Renal pelvis (tissue), 4 donors: ENCODE data around the gene HADHA. TPM values are rescaled to one million over a fixed set of nuclear protein-coding genes. Genes with fewer than 3 reads are reported as not detected.

Experiments
- DNase-seq: peaks from one replicate; pipeline ENCODE4 v3.0.0-alpha.2; 2013
- polyA plus RNA-seq, 3 donors: library from polyadenylated mRNA; unstranded; fragments of 120-200 nt; gene quantifications; one replicate each; pipeline ENCODE4 v1.2.1, GENCODE V29; 2013; ENCODE audit not compliant: insufficient read length in 3 of 3

HADHA gene
- polyA plus RNA-seq, 3 donors, result 199 to 235 (median 218) TPM

GRCh38 chr2:26255759-26256384 lies 11.4 kb upstream of the HADHA start:
- DNase-seq, result no peak

- DNase-seq, result no peak
Measured at GRCh38 chr2:26251893-26252292, 7.5 kb upstream of the HADHA start.

DNA sequence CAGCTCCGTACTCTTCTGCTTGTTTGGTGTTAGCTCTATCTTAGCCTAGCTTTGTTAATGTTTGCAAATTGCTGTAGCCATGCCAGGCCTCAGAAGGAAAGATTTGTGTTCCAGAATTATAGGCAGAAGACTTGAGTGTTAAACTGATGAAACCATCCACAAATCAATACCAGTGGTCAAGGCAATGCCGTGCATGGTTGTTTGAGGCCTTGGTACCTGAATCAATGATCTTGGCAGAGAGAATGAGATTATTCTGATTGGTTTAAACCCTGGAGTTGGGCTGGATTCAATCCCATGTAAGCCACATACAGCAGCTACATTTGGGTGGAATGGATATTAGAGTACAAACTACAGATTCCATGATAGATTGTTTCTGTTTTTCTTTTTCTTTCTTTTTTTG lies 5.2 kb upstream of the HADHA start:
- no peak for DNase-seq

DNA sequence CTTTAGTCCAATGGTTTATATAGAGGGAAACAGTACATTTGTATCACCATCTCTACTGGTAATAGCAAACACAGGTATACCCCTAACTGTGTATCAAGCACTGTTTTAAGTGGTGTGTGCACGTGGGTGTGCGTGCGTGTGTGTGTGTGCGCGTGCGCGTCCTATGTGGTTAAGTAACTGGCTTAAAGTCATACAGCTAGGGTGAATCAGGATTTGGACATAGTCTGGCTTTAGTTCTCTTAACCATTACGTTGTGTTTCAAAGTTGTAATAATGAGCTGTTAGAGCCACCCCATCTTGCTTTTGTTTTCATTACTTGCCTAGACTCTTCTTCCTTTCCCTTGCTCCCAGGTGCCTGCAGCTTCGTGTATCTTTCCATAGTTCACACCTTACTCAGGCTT lies 2.4 kb upstream of the HADHA start:
- DNase-seq, result no peak

- DNase-seq, result no peak
Measured at GRCh38 chr2:26245810-26246209, 1.4 kb upstream of the HADHA start.

DNA sequence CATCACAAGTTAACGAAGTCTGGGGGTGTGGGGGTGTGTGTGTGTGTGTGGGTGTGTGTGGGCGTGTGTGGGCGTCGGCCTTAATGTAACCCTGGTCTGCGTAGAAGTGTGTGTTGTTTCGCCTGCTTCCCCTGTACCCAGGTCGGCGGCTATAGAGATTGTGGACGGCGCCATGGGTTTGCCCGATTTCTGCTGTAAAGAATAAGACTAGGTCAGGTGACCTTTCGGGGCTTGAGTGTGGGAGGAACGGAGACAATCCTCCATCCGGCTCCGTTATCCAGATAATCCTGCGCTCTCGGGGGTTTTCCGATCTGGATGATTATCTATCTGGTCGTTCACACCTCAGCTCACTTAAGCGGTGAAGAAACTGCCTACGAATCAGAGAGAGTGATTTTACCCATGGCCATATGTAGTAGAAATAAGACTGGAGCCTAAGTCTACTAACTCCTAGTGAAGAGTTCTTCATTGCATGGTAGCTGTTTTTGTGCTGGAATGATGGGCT lies 850 bp upstream of the HADHA start:
- DNase-seq, result peak; percentile 36

GRCh38 chr2:26243470-26244308 lies 743 bp downstream of the HADHA start:
- peak; percentile 47 for DNase-seq

DNA sequence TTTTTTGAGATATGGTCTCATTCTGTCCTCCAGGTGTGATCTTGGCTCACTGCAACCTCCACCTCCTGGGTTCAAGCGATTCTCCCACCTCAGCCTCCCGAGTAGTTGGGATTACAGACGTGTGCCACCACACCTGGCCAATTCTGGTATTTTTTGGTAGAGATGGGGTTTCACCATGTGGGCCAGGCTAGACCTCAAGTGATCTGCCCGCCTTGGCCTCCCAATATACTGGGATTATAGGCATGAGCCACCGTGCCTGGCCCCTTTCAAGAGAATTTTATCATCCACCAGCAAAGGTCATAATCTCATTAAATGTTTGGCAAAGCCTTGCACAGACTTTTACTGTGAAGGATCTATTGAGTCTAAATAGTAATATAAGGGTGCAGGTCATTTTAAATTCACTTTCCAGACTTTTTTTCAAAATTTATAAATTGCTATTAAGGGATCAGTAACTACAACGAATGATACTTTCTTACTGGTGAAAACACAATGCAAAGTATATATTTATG lies 2.5 kb downstream of the HADHA start:
- no peak for DNase-seq

- no peak for DNase-seq
Measured at GRCh38 chr2:26238311-26238958, 6.0 kb downstream of the HADHA start.

DNA sequence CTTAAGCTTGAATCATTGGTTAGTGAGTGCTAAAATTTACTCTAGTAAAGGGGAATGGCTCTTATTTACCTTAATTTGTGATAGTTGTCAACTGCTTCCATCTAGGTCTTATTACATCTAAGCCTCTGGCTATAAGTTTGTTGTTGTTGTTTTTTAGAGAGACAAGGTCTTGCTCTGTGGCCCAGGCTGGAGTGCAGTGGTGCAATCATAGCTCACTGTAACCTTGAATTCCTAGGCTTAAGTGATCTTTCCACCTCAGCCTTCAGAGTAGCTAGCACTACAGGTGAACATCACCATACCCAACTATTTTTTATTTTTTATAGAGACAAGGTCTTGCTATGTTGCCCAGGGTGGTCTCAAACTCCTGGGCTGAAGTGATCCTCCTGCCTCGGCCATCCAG lies 6.6 kb downstream of the HADHA start:
- no peak for DNase-seq

- DNase-seq, result no peak
Measured at GRCh38 chr2:26235089-26235488, 9.3 kb downstream of the HADHA start.

- no peak for DNase-seq
Measured at GRCh38 chr2:26230806-26231205, 13.6 kb downstream of the HADHA start.

DNA sequence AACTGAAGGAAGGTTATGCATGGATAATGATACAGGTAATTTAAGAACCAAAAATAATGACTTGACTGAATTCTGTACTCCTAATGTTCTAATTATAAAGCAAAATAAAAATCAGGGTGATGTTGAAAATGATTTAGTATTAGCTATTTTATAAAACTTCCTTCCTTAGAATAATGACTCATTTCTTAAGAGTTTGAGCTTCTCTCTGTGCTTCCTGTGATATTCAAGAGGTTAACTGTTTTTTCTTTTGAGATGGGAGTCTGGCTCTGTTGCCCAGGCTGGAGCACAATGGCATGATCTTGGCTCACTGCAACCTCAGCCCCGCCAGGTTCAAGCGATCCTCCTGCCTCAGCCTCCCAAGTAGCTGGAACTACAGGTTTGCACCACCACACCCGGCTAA lies 14.8 kb downstream of the HADHA start:
- no peak for DNase-seq

- DNase-seq, result no peak
Measured at GRCh38 chr2:26224095-26224494, 20.3 kb downstream of the HADHA start.

DNA sequence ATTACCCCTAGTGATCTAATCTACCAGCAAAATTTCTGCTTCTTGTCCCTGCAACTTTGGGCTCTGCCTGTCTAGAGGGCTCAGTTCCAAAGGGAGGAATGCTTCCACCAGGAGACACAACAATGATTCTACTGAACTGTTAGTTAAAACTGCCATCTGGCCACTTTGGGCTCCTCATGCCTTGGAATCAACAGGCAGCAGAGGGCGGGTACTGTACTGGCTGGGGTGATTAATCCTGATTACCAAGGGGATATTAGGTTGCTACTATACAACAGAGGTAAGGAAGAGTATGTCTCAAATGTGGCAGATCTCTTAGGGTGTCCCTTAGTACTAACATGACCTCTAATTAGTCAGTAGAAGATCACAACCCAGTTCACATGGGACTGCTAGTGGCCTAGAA lies 21.4 kb downstream of the HADHA start:
- no peak for DNase-seq

DNA sequence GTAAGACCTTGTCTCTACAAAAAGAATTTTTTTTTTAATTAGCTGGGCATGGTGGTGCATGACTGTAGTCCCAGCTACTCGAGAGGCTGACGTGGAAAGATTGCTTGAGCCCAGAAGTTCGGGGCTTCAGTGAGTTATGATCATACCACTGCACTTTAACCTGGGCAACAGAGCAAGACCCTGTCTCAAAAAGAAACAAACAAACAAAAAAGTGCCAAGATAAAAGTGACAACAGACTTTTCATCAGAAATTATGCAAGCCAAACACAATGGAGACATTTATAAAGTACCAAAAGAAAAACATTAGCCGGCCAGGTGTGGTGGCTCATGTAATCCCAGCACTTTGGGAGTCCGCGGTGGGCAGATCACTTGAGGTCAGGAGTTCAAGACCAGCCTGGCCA lies 26.7 kb downstream of the HADHA start:
- no peak for DNase-seq

- DNase-seq, result no peak
Measured at GRCh38 chr2:26216587-26216986, 27.8 kb downstream of the HADHA start.

- no peak for DNase-seq
Measured at GRCh38 chr2:26215833-26216232, 28.6 kb downstream of the HADHA start.

- no peak for DNase-seq
Measured at GRCh38 chr2:26214759-26215158, 29.7 kb downstream of the HADHA start.

GRCh38 chr2:26212011-26212410 lies 32.4 kb downstream of the HADHA start:
- no peak for DNase-seq

GRCh38 chr2:26203906-26204305 lies 40.5 kb downstream of the HADHA start:
- no peak for DNase-seq

DNA sequence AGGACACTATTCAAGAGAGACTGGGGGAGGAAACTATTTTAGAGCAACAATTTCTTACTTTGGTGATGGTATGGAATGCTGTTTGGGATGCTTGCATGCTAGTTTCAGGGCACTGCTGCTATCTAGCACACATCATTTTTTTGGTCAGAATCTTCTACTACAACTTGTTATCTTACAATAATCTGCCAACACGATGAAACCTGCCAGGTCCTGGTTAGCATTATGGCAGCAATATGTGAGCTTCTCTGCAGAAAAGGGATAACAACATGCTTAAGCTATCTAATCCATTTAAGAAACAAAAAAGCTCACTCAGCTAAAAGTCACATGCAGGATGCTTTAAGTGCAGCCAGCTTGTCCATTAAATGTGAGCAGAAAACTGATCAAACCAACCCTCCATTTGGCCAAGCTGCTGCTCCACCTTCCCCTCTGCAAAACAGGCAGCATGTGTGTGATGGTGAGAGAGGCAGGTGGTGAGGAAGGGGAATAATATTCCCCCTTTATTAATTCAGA lies 41.4 kb downstream of the HADHA start:
- DNase-seq, result no peak

DNA sequence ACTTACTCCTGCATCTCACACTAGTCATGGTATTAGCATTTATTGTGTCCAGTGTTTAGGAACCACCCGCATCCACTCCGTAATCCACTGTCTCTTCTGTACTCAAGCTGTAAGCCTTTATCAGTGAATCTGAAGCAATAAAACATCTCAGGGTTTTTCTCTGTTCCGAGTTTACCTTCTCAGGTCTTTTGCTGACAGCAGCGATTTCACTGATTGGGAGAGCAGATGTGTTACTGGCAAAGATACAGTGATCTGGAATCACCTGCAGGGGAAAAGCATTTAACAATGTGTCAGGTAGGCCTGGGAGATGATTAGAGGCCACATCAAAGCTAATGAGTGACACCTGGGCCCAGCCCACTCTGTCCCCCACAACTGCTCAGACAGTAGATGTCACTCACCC lies 46.9 kb downstream of the HADHA start:
- DNase-seq, result no peak
